HepG2 (cell line): ENCODE measurements around the gene PTMA. TPM values are rescaled to one million over a fixed set of nuclear protein-coding genes. Genes with fewer than 3 reads are reported as not detected.

Source experiments
- ATF7-NPFF ChIP-seq: sonication (generic); formaldehyde crosslinking; IDR thresholded peaks from 2 replicates; pipeline ENCODE4 v1.8.1; 2023; ENCODE audit warnings: mild to moderate bottlenecking, low read depth, missing genetic modification reagents, moderate library complexity
- MAZ ChIP-seq, 2 experiments: sonication (generic) in 1 of 2; formaldehyde crosslinking in 1 of 2; IDR thresholded peaks; 2 replicates each; pipeline versions ENCODE4 v1.5.0 to v1.6.1; 2012 to 2020; ENCODE audit warnings: low read depth in 2 of 2, mild to moderate bottlenecking in 2 of 2, borderline replicate concordance in 1 of 2, improper control_type of control experiment in 1 of 2, low read length in 1 of 2, missing genetic modification reagents in 1 of 2, moderate library complexity in 1 of 2
- MED13 ChIP-seq: sonication (generic); formaldehyde crosslinking; IDR thresholded peaks from 2 replicates; pipeline ENCODE4 v1.5.0; 2020; ENCODE audit warnings: missing genetic modification reagents
- RAD51 ChIP-seq: fragments of 450-650 bp; IDR thresholded peaks from 2 replicates; pipeline ENCODE4 v1.6.1; 2016; ENCODE audit warnings: borderline replicate concordance
- REL ChIP-seq: sonication (generic); formaldehyde crosslinking; conservative IDR thresholded peaks from 2 replicates; pipeline ENCODE4 v1.8.0; 2022; ENCODE audit warnings: mild to moderate bottlenecking, missing genetic modification reagents, moderate library complexity
- SATB2 ChIP-seq: sonication (generic); formaldehyde crosslinking; IDR thresholded peaks from 2 replicates; pipeline ENCODE4 v1.5.0; 2020; ENCODE audit warnings: missing genetic modification reagents
- SKI ChIP-seq: fragments of 450-650 bp; IDR thresholded peaks from one replicate; pipeline ENCODE4 v1.6.1; 2018; ENCODE audit warnings: mild to moderate bottlenecking; ENCODE audit not compliant: partially characterized antibody
- TOE1 ChIP-seq: sonication (generic); formaldehyde crosslinking; IDR thresholded peaks from 2 replicates; pipeline ENCODE4 v1.4.0; 2020; ENCODE audit warnings: mild to moderate bottlenecking, missing genetic modification reagents
- TSC22D2 ChIP-seq: sonication (generic); formaldehyde crosslinking; IDR thresholded peaks from 2 replicates; pipeline ENCODE4 v1.5.1; 2020; ENCODE audit warnings: missing genetic modification reagents, mild to moderate bottlenecking, borderline replicate concordance
- ZNF224 ChIP-seq: sonication (generic); formaldehyde crosslinking; IDR thresholded peaks from 2 replicates; pipeline ENCODE4 v1.5.0; 2020; ENCODE audit warnings: mild to moderate bottlenecking, missing genetic modification reagents
- ZNF484 ChIP-seq: sonication (generic); formaldehyde crosslinking; IDR thresholded peaks from 2 replicates; pipeline ENCODE4 v1.5.1; 2020; ENCODE audit warnings: mild to moderate bottlenecking, low read depth, missing genetic modification reagents, borderline replicate concordance
- ZNF513 ChIP-seq: sonication (generic); formaldehyde crosslinking; conservative IDR thresholded peaks from 2 replicates; pipeline ENCODE4 v1.5.0; 2020; ENCODE audit warnings: missing genetic modification reagents
- polyA plus RNA-seq, 8 experiments: library from polyadenylated mRNA; depleted of rRNA in 3 of 8; stranded (reverse) in 7 of 8; unstranded in 1 of 8; fragments of >200 nt; fragmentation: Illumina TruSeq in 4 of 8; extraction: Trizol in 4 of 8; gene quantifications; 2 replicates each; pipeline versions ENCODE4 v1.2.1 to v1.2.3, GENCODE V29; 2011 to 2016; ENCODE audit warnings: low read depth in 4 of 8, missing spikeins in 1 of 8, mixed read lengths in 1 of 8; ENCODE audit not compliant: insufficient read depth in 1 of 8
- total RNA-seq, 5 experiments: library from RNA; depleted of rRNA; stranded (reverse); fragments of >200 nt; fragmentation: Illumina TruSeq; extraction: Trizol; gene quantifications; 2 replicates each; pipeline ENCODE4 v1.2.3, GENCODE V29; 2016; ENCODE audit warnings: low read depth in 1 of 5
- TF ChIP-seq, protein P1 (sequence below): sonication (generic); formaldehyde crosslinking; conservative IDR thresholded peaks from 2 replicates; pipeline ENCODE4 v1.4.0; 2020; ENCODE audit warnings: mild to moderate bottlenecking, missing genetic modification reagents, moderate library complexity
- TF ChIP-seq, protein P2 (sequence below): sonication (generic); formaldehyde crosslinking; IDR thresholded peaks from 2 replicates; pipeline ENCODE4 v1.8.1; 2023; ENCODE audit warnings: mild to moderate bottlenecking, moderate library complexity, missing genetic modification reagents
- TF ChIP-seq, protein P3 (sequence below): sonication (generic); formaldehyde crosslinking; IDR thresholded peaks from 2 replicates; pipeline ENCODE4 v1.5.1; 2020; ENCODE audit warnings: missing genetic modification reagents, mild to moderate bottlenecking, borderline replicate concordance

PTMA gene
- total and polyA plus RNA-seq, 2 of the 13 experiments (the other 11 are each of a cell fraction or from before 2014, with no cell fraction given) = 190 to 1,086 TPM

- TF ChIP-seq ZNF513 (CRISPR knock-in tag) = no peak
- peak; percentile 100 for TF ChIP-seq ATF7-NPFF (CRISPR knock-in tag)
- TF ChIP-seq, protein P1, sequence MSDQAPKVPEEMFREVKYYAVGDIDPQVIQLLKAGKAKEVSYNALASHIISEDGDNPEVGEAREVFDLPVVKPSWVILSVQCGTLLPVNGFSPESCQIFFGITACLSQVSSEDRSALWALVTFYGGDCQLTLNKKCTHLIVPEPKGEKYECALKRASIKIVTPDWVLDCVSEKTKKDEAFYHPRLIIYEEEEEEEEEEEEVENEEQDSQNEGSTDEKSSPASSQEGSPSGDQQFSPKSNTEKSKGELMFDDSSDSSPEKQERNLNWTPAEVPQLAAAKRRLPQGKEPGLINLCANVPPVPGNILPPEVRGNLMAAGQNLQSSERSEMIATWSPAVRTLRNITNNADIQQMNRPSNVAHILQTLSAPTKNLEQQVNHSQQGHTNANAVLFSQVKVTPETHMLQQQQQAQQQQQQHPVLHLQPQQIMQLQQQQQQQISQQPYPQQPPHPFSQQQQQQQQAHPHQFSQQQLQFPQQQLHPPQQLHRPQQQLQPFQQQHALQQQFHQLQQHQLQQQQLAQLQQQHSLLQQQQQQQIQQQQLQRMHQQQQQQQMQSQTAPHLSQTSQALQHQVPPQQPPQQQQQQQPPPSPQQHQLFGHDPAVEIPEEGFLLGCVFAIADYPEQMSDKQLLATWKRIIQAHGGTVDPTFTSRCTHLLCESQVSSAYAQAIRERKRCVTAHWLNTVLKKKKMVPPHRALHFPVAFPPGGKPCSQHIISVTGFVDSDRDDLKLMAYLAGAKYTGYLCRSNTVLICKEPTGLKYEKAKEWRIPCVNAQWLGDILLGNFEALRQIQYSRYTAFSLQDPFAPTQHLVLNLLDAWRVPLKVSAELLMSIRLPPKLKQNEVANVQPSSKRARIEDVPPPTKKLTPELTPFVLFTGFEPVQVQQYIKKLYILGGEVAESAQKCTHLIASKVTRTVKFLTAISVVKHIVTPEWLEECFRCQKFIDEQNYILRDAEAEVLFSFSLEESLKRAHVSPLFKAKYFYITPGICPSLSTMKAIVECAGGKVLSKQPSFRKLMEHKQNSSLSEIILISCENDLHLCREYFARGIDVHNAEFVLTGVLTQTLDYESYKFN = peak; percentile 54
- TF ChIP-seq TOE1 (CRISPR knock-in tag) = peak; percentile 97; the same call in 1 of the 2 replicates
- peak; percentile 99 for TF ChIP-seq REL (CRISPR knock-in tag)
- TF ChIP-seq, protein P2, sequence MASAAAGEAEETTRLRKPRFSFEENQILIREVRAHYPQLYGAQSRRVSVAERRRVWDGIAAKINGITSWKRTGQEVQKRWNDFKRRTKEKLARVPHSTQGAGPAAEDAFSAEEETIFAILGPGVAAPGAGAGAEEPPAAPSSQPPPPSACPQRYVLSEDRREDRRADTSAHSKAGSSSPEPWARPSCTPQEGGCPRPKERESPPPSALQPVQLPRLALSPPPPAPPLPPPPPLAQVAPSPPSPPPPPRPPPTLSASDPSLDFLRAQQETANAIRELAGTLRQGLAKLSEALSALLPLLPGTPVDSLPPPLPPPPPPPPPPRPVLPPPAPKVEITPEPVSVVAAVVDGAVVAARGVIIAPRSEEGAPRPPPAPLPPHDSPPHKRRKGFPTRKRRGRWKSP (CRISPR knock-in tag) = peak; percentile 98
- peak; percentile 84 for TF ChIP-seq ZNF224 (CRISPR knock-in tag)
- peak; percentile 98 for TF ChIP-seq ZNF484 (CRISPR knock-in tag)
- peak; percentile 68 for TF ChIP-seq MAZ (IDR thresholded peaks at IDR 0.05; ENCODE audit: borderline replicate concordance, low read depth, low read length)
- TF ChIP-seq MAZ (CRISPR knock-in tag; IDR thresholded peaks at IDR 0.05; ENCODE audit: low read depth) = peak; percentile 100
- peak; percentile 98 for TF ChIP-seq TSC22D2 (CRISPR knock-in tag)
- TF ChIP-seq, protein P3, sequence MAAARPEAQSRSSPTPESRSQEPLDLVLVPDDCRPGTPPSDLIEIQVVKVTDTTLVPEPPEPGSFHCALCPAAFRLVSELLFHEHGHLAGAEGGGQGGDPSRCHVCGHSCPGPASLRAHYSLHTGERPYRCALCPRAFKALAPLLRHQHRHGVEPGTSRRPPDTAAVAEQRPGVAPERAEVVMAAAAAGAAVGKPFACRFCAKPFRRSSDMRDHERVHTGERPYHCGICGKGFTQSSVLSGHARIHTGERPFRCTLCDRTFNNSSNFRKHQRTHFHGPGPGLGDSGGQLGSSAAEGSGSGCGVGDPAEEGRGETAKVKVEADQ = peak; percentile 100
- TF ChIP-seq SATB2 = peak; percentile 98
- TF ChIP-seq RAD51 = no peak
- peak; percentile 97 for TF ChIP-seq MED13 (CRISPR knock-in tag)
- peak; percentile 88 for TF ChIP-seq SKI
Observed at GRCh38 chr2:231709981-231710798, 1.9 kb downstream of the PTMA start (continued).
